Measurements from ENCODE around the gene MECR.

The MECR gene

GRCh38 chr1:29258976-29259801, 28.5 kb upstream of the MECR start:
- TF ChIP-seq SIN3A (IDR thresholded peaks at IDR 0.05; ENCODE audit: borderline replicate concordance, insufficient read depth, low read length) (no peak), FOXP2 (optimal IDR thresholded peaks at IDR 0.05; ENCODE audit: borderline replicate concordance, extremely low read depth, extremely low read length, insufficient read depth) (no peak)

DNA sequence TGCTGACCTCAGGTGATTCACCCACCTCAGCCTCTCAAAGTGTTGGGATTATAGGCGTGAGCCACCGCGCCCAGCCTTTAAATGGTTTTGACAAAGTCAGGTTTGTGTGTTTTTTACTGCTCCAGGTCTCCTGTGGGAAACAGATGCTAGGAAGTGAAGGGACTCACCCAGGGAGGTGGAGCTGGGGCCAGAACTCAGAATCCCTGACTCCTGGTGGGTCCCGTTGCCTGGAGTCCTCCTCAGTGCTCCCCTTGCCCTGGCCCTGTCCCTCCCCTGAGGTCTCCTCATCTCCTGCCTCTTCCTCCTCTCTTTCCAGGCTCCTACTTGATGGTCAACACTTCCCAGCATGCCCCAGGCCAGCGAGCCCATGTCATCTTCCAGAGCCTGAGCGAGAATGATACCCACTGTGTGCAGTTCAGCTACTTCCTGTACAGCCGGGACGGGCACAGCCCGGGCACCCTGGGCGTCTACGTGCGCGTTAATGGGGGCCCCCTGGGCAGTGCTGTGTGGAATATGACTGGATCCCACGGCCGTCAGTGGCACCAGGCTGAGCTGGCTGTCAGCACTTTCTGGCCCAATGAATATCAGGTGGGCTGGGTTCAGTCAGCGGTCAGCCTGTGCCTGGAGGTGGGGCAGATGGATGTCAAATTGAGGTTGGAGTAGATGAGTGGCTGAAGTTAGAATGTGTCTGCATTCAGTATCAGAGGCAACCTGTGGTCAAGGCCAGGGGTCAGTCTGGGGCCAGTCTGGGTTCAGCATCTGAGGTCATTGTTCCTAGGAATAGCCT, 27.6 kb upstream of the MECR start:
- TF ChIP-seq FOXP2 (optimal IDR thresholded peaks at IDR 0.05; ENCODE audit: borderline replicate concordance, extremely low read depth, extremely low read length, insufficient read depth), result no peak
- no peak for TF ChIP-seq TAF1 (IDR thresholded peaks at IDR 0.05; ENCODE audit: borderline replicate concordance, insufficient read depth, low read length)
- no peak for TF ChIP-seq SIN3A (IDR thresholded peaks at IDR 0.05; ENCODE audit: borderline replicate concordance, insufficient read depth, low read length)
- no peak for TF ChIP-seq REST (IDR thresholded peaks at IDR 0.05; ENCODE audit: insufficient read depth in 1 of 2, low read depth in 2 of 2, low read length in 2 of 2)
- no peak for TF ChIP-seq POLR2AphosphoS5 (IDR thresholded peaks at IDR 0.05; ENCODE audit: low read depth, low read length)

GRCh38 chr1:29256979-29257804, 26.5 kb upstream of the MECR start:
- TF ChIP-seq TAF1 (IDR thresholded peaks at IDR 0.05; ENCODE audit: borderline replicate concordance, insufficient read depth, low read length), result no peak
- no peak for TF ChIP-seq POLR2AphosphoS5 (IDR thresholded peaks at IDR 0.05; ENCODE audit: low read depth, low read length)
- TF ChIP-seq REST (IDR thresholded peaks at IDR 0.05; ENCODE audit: insufficient read depth in 1 of 2, low read depth in 2 of 2, low read length in 2 of 2), result no peak
- no peak for TF ChIP-seq SIN3A (IDR thresholded peaks at IDR 0.05; ENCODE audit: borderline replicate concordance, insufficient read depth, low read length)
- no peak for TF ChIP-seq FOXP2 (optimal IDR thresholded peaks at IDR 0.05; ENCODE audit: borderline replicate concordance, extremely low read depth, extremely low read length, insufficient read depth)

GRCh38 chr1:29256394-29256793, 25.7 kb upstream of the MECR start:
- no peak for TF ChIP-seq SIN3A (IDR thresholded peaks at IDR 0.05; ENCODE audit: borderline replicate concordance, insufficient read depth, low read length)
- no peak for TF ChIP-seq TAF1 (IDR thresholded peaks at IDR 0.05; ENCODE audit: borderline replicate concordance, insufficient read depth, low read length)
- no peak for TF ChIP-seq FOXP2 (optimal IDR thresholded peaks at IDR 0.05; ENCODE audit: borderline replicate concordance, extremely low read depth, extremely low read length, insufficient read depth)
- TF ChIP-seq POLR2AphosphoS5 (IDR thresholded peaks at IDR 0.05; ENCODE audit: low read depth, low read length), result no peak
- no peak for TF ChIP-seq REST (IDR thresholded peaks at IDR 0.05; ENCODE audit: insufficient read depth in 1 of 2, low read depth in 2 of 2, low read length in 2 of 2)

DNA sequence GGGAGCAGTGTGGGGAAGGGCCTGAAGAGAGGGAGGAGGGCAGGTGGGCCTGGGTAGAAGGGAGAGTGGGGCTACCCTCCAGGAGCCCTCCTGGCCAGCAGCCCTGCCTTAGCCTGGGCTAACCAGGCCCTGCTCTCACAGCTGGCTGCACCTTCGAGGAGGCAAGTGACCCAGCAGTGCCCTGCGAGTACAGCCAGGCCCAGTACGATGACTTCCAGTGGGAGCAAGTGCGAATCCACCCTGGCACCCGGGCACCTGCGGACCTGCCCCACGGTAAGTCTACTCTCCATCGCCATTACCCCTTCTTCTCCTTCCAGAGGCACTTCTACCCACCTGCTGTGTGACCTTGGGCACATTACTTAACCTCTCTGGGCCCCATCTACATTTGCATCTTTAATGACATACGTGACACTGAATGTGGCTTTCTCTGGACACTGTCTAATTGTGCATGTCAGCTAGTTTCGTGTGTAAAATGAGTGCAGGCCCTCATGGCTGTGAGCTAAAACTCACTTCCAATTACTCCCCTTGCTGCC, 24.5 kb upstream of the MECR start:
- no peak for TF ChIP-seq TAF1 (IDR thresholded peaks at IDR 0.05; ENCODE audit: borderline replicate concordance, insufficient read depth, low read length)
- no peak for TF ChIP-seq POLR2AphosphoS5 (IDR thresholded peaks at IDR 0.05; ENCODE audit: low read depth, low read length)
- TF ChIP-seq SIN3A (IDR thresholded peaks at IDR 0.05; ENCODE audit: borderline replicate concordance, insufficient read depth, low read length), result no peak
- no peak for TF ChIP-seq REST (IDR thresholded peaks at IDR 0.05; ENCODE audit: insufficient read depth in 1 of 2, low read depth in 2 of 2, low read length in 2 of 2)
- no peak for TF ChIP-seq FOXP2 (optimal IDR thresholded peaks at IDR 0.05; ENCODE audit: borderline replicate concordance, extremely low read depth, extremely low read length, insufficient read depth)

Measured in PFSK-1 (cell line).